NCI-H748 treated with DMSO at 0.1 percent for 48 hours (cell line): ENCODE results near the gene RNF217.
"Not testable (repeated sequence)": the region's sequence is repeated elsewhere in the genome, so short reads cannot be mapped to it uniquely, and the experiment has no call there.

Experiments
- DNase-seq: peaks from one replicate; lab custom pipeline; 2025; lab: John Stamatoyannopoulos, UW

RNF217 gene

DNA sequence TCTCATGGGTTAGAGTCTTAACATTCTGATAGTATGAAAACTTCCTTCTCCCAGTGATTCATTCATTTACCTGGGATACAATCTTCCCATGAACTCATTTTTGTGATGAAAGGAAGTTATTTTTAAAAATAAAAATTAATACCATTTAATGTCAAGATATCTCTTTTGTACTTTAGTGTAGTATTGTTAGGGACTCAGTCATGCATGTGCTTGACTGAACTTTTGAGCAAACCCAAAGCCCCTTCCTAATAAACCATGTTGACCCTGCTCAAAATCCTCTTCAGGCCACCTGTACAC lies 52.4 kb downstream of the RNF217 start:
- no peak for DNase-seq

DNA sequence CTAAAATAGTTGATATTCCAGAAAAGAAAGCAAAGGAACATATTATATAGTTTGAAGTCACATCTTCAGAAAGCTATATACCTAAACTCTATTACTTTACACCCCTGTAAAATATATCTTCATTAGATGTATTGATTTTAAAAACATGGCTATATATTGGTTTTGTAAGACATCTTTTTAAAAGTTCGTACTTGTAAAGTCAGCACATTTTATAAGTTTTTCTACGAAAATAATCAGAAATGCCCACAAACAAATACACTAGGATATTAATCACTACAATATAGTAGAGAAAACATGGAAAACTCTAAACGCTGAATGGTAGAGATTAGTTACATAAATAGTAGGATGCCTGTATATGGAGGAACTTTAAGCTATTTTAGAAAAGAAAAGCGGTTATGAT lies 52.9 kb downstream of the RNF217 start:
- no peak for DNase-seq

DNA sequence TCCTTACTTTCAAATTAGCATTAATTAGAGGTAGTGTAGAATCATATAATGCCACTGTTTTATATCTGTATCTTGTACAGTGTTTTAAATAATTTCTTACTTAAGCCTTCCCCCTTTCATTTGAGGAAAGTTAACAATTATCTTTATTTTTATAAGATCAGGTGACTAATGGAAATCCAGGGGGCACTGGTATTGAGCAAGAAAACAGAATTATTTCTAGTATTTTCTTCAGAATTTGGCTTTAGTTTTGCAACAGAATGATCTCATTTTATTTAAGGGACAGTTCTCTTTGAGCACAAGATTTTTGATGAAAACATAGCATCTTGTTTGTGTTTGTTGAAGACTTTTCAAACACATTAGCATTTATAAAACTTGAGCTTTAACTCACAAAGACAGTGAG lies 55.9 kb downstream of the RNF217 start:
- no peak for DNase-seq

DNA sequence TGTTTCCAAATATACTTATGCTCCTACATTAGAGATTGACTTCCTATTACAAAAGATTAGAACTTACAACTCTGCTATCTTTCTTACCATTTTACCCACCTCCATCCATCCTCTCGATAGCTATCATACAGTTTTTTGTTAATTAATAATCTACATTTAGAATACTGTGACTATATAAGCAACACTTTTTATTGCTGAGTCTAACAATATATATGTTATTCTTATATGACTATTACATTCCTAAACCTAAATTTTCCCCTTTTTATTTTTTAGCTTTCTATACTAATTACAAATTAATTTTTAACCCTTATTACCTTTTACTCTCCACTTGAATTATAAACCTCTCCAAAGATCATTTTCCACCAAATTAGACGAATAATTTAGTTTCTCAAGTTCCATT lies 57.0 kb downstream of the RNF217 start:
- DNase-seq: no peak

DNA sequence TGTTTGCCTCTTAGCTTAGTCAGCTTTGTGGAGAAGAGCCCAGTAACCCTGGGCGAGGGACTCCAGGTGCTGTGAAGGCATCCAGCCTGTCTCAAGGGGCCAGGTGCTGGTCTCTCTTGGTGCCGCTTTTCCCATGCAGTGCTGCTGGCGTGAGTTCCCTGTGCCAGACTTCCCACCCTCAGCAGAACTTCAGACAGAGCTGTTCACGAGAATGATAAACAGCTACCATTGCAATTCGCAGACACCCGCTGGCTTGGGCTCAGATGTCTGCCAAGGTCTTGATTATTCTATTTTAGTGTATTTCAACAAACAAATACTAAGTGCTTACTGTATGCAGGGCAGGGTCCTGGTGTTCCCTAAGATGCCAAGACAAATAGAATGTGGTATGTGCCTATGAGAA lies 57.7 kb downstream of the RNF217 start:
- DNase-seq: no peak

DNA sequence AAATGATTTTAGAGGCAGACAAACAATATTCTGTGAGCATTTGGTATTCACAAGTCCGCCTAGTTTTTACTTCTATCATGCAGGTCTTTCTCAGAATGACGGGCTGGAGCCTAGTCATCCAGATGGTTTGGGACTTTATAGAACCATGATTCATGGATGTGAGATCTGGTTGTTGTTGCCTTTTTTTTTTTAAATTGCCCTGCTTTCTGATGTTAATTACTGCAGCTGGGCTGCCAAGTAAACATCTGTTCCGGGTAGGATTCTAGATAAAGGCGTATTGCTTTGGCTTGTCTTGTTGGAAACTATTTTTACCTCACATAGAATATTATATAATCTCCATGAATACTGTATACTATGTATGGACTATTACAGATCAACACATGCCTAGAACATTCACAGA lies 58.1 kb downstream of the RNF217 start:
- no peak for DNase-seq

DNA sequence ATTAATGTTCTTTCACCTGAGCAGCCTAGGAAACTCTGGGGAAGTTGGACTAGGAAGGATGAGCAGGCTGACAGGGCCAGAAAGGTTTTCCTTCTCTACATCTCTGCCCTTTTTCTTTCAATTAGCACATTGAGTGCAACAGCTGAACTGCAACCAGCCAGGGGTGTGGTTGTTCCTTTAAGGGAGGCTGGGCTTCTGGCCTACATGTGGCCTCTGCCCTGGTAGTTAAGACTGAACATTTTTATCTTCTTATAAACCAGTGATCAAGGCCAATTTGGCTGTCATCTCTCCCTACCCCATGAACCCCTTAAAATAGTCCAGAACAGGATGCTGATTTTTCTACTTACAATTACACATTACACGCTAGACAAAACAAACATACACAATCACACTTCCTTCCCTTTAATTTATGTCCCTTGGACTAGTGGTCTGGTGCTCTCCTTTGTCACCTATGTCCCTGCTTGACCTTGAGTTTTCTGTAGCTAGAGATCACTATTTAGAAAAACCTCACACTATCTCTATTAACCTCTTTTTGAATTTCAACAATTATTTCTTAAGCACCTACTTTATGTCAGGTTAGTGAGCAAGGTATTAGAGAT lies 60.3 kb downstream of the RNF217 start:
- no peak for DNase-seq

DNA sequence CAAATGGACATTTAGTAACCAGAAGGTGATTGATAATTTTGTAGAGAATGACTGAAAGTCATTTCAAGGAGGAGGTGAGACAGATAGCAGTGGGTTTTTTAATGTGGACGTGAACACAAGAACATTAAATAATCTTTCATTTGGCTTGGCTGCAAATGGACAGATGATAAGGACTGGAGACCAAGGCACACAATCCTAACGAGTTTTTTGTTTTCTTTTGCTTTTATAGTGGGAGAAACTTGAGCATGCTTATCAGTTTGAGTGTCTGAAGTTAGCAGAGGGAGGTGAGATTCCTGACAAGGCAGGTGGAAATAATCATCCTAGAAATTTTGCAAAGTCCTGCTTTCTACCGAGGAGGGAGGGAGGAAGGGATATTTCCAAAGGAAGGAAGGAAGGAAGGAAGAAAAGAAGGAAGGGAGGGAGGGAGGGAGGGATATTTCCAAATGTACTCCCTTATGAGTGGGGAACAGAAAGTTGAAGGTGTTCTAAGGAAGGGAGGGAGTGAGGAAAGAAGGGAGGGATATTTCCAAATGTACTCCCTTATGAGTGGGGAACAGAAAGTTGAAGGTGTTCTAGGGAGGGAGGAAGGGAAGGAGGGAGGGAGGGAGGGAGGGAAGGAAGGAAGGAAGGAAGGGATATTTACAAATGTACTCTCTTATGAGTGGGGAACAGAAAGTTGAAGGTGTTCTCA lies 63.1 kb downstream of the RNF217 start:
- no peak for DNase-seq

DNA sequence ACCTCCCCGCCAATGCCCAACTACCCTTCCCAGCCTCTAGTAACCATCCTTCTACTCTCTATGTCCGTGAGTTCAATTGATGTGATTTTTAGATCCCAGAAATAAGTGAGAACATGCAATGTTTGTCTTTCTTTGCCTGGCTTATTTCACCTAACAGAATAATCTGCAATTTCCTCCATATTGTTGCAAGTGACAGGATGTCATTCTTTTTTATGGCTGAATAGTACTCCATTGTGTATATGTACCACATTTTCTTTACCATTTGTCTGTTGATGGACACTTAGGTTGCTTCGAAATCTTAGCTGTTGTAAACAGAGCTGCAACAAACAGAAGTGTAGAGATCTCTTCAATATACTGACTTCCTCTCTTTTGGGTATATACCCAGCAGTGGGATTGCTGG lies 65.0 kb downstream of the RNF217 start:
- no peak for DNase-seq

DNA sequence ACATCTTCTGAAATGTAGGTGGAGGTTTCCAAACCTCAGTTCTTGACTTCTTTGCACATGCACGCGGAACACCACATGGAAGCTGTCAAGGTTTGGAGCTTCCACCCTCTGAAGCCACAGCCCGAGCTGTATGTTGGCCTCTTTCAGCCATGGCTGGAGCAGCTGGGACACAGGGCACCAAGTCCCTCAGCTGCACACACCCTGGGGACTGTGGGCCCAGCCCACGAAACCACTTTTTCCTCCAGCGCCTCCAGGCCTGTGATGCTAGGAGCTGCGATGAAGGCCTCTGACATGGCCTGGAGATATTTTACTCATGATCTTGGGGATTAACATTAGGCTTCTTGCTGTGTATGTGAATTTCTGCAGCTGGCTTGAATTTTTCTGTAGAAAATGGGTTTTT lies 68.7 kb downstream of the RNF217 start:
- DNase-seq: no peak

DNA sequence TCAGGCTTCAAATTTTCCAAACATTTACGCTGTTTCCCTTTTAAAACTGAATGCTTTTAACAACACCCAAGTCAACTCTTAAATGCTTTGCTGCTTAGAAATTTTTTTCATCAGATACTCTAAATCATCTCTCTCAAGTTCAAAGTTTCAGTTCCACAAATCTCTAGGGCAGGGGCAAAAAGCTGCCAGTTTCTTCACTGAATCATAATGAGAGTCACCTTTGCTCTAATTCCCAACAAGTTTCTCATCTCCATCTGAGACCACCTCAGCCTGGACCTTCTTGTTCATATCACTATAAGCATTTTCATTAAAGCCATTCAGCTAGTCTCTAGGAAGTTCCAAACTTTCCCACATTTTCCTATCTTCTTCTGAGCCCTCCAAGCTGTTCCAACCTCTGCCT lies 69.1 kb downstream of the RNF217 start:
- DNase-seq: no peak

DNA sequence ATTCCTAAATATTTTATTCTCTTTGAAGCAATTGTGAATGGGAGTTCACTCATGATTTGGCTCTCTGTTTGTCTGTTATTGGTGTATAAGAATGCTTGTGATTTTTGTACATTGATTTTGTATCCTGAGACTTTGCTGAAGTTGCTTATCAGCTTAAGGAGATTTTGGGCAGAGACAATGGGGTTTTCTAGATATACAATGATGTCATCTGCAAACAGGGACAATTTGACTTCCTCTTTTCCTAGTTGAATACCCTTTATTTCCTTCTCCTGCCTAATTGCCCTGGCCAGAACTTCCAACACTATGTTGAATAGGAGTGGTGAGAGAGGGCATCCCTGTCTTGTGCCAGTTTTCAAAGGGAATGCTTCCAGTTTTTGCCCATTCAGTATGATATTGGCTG lies 72.7 kb downstream of the RNF217 start:
- not testable (repeated sequence) for DNase-seq

DNA sequence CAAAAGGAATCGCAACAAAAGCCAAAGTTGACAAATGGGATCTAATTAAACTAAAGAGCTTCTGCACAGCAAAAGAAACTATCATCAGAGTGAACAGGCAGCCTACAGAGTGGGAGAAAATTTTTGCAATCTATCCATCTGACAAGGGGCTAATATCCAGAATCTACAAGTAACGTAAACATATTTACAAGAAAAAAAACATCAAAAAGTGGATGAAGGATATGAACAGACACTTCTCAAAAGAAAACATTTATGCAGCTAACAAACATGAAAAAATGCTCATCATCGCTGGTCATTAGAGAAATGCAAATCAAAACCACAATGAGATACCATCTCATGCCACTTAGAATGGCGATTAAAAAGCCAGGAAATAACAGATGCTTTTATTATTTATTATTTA lies 74.2 kb downstream of the RNF217 start:
- DNase-seq: not testable (repeated sequence)

DNA sequence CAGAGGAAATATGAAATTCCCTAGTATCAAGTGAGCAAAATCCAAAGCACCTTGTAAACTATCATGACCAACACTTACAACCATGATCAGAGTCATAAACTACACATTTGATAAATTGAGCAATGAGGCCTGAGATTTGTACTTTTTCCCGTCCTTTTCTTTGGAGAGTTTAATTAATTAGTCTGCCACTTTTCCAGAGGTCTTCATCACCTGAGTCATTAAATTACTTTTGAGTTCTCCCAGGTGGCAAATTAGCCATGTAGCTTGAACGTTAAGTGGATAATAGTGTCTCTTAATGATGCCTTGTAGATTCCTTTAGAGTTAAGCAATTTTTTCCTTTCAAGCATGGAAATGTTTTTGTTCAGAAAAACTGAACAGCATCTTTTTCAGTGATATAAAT lies 75.6 kb downstream of the RNF217 start:
- DNase-seq: no peak

DNA sequence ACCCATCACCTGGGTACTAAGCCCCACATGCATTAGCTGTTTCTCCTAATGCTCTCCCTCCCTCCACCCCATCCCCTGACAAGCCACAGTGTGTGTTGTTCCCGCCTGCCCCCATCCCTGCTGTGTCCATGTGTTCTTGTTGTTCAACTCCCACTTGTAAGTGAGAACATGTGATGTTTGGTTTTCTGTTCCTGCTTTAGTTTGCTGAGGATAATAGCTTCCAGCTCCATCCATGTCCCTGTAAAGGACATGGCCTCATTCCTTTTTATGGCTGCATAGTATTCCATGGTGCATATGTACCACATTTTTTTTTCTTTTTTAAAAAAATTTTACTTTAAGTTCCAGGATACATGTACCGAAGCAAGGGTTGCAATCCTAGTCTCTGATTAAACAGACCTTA lies 76.7 kb downstream of the RNF217 start:
- no peak for DNase-seq

DNA sequence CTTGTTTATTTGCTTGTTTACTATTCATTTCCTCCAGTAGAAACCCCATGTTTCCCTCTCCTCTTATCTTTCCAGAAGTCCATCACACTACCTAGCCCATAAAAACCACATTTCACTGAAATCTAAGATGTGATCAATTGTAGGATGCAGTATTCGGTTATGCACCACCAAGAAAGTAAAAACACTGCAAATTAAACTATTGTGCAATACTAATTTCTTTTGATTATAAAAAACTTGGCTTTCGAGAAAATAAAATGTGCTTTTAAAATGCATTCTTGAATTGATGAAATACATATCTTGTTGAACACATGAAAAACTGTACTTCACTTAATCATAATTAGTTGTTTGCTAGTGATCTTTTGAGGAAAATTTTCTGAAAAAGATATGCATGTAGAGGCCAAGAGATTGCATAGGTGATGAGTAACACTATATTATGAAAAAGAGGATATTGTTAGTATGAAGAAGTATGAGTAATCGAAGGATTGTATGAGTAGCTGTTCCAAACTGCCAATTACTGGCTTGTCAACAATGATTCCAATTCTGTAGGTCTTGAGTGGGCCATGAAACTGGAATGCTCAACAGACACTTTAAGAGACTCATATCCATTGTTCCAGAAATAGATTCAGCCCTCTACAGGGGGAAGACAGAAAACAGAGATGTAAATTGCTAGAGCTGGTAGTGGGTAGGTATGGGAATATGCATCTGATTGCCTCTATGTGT lies 79.7 kb downstream of the RNF217 start:
- DNase-seq: no peak

DNA sequence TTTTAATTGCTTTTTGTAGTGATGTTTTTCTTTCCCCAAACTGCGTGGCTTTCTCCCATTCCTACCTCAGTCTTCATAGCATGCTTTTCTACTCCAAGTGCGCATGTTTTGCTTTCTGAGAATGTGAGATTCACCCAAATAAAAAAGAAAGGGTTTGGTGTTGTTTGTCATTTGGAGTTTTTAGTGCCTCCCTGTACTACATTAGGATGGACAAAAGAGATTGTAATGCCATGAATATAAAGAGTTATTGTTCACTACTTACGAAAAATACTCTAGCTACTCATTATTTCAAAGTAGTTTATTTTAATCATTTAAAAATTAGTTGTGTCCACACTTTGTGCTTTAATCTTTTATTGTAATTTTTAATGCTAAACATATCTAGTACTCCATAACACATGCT lies 81.8 kb downstream of the RNF217 start:
- DNase-seq: no peak

DNA sequence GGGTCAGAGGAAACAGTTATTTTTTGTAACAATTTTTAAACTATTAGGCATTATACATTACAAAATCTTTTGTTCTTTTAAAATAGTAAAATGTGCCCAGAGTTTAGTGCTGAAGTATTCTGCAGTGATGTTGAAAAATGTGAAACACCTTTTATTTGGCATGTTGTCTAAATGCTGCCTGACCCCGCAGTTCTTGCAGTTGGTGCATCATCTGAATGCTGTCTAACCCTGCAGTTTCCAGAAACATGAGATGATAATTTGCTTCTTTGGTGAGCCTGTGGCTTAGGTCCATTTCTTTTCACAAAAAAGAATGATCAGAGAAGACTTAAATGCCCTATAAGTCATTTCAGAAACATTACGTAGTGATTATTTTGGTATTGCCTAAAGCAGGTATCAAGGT lies 82.4 kb downstream of the RNF217 start:
- no peak for DNase-seq

DNA sequence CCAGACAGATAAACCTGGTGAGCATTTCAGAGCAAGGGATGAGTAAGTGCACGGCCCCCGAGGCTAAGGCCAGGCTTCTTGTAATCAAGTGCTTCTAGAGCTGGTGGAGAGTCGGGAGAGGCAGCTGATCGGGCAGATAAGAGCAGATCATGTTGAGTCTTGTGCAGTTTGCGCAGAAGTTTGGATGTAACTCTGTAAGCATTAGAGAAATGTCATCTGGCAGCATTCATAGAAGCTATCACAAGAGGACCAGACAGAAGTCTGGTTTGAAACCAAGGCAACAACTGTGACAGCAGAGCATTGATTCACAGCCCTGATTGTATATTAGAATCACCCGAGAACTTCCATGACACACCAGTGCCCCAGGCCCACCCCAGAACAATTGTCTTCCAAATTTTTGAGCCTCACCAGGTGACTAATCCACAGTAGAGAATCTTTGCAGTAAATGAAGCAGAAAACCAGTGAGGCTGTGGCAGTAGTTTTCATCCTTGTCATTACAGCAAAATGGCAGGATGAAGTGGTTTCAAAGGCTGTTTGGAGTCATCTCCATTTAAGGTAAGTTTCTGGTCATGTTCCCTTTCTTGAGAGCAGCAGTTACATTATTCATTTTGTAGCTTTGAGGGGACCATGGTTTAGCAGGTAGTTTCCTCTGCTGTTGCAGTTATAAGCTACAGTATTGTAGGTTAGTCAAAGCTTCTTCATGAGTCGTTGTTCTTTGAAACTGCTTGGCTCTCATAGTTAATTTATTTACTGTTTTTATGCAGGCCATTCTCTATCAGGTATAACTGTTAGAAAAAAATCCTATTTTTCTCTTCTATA lies 84.1 kb downstream of the RNF217 start:
- no peak for DNase-seq

DNA sequence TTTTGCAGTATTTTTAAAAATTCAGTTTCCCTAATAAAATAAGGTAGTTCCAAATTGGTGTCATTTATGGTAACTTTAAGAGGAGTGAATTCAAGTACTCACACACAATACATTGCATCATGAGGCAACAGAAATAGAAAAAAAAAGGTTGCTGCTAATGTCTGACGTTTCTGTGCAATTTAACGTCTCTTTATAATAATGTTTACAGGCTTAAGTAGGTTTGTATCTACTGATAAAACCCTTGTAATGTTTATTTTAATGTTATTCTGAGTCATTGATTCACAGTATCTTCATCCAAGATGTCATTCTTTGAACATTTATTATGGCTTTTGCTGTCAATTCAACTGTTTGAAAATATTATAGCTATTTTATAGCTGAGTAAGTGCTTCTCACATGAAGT lies 86.0 kb downstream of the RNF217 start:
- no peak for DNase-seq

DNA sequence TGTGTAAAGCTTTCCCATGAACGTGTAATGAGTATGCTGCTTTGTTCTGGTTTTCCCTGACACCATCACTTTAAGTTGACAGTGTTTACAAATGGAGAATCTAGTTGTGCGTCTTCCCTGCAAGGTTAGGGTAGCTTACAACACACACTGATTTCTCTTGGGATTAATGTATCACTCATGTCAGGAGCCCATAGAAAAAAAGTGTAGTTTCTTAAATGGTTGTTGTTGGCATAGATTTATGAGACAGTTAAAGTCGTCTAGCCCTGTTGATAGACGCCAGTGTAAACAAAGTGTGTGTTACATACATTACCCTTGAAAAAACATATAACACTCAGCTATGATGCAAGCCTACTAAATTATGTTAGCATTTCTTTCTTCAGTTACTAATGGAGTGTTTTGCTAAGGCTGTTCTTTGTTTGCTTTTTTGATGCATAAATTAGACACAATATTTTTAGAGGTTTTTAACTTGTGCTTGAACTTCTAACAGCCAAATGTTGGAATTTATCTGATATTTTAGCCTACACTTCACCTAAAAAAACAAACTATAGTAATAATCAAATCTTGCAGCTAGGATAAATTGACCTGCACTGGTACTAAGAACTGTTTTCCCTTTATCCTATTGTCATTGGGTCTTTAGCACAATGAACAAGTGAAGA lies 88.6 kb downstream of the RNF217 start:
- peak; percentile 24 for DNase-seq

DNA sequence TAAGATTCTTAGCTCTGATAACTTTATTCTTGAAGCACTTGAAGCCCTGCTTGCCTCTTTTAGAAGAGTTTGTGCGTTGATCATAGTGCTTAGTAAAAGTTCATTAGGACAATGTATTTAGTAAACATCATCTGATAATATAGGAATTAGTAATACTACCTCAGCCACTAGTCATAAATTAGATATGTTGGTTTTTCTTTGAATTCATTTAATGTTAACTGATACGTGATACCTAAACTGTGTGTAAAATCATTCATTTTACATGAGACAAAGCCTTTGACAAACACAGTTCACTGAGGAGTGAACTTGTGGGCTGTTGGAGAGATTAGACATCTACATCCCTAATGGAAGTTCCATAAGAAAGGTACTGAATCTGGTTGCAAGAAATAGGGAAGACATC lies 91.6 kb downstream of the RNF217 start:
- no peak for DNase-seq
